GM15510 (cell line): Measurements from ENCODE around the gene ROR1.

Experiments
- POLR2A ChIP-seq: IDR thresholded peaks from 3 replicates; pipeline ENCODE4 v1.6.1; 2011; ENCODE audit warnings: borderline replicate concordance; ENCODE audit not compliant: insufficient read length; ENCODE audit errors: extremely low read depth

The ROR1 gene

GRCh38 chr1:64220241-64220640 is 446.4 kb downstream of the ROR1 start:
- no peak for TF ChIP-seq POLR2A

- TF ChIP-seq POLR2A = no peak
Measured at GRCh38 chr1:64223329-64224151, 449.7 kb downstream of the ROR1 start.

GRCh38 chr1:64228167-64228957 is 454.5 kb downstream of the ROR1 start:
- TF ChIP-seq POLR2A = no peak

- no peak for TF ChIP-seq POLR2A
Measured at GRCh38 chr1:64229307-64229706, 455.5 kb downstream of the ROR1 start.
